HG02884 (cell line): ENCODE data around the gene LMF1.

Source experiments
- ATAC-seq: cut with Tn5 transposase; IDR thresholded peaks from one replicate; pipeline ENCODE4 v1.9.1; 2021; ENCODE audit warnings: mild to moderate bottlenecking, moderate library complexity; ENCODE audit not compliant: unreplicated experiment

LMF1 gene

DNA sequence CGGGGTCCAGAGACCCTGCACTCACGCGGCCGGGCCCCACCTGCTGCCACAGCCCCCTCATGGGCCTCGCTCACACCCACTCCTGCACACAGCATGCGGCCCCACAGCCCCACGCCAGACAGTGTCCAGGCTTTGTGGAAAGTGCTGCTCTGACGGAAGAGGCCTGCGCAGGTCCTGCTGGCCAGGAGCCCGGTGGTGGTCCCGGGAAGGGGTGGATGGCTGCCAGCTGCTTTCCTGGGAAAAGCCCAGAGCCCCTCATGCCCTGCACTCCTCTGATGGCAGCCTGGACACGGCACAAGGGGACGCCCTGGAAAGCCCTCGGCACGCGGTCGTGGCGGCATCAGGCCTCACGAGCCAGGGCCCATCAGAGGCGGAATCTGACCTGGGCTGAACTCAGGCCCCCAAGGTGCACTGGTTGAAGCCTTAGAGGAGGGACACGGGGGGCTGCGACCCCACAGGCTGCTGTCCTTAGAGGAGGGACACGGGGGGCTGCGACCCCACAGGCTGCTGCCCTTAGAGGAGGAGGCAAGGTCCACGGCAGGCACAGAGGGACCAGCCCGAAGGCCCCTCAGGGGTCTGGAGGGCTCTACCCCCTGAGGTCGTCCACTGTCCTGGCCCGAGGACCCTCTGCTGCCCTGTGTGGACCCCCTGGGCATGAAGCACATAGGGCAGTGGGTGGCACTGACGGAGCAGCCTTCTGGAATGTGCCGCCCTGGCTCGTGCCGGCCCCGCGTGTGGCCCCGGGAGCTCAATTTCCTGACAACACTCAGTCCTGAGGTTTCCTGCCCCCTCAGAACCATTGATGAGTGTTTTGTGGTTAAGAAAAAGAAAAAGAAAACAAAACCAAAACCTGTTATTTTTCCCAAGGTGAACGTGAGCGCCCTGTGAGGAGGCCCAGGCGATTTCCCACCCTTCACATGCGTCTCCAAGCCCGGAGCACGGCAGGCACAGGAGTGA lies 32.9 kb upstream of the LMF1 start:
- ATAC-seq: no peak

- no peak for ATAC-seq
Measured at GRCh38 chr16:1002399-1003166, 31.8 kb upstream of the LMF1 start.

- ATAC-seq: no peak
Measured at GRCh38 chr16:1001096-1001495, 30.3 kb upstream of the LMF1 start.

DNA sequence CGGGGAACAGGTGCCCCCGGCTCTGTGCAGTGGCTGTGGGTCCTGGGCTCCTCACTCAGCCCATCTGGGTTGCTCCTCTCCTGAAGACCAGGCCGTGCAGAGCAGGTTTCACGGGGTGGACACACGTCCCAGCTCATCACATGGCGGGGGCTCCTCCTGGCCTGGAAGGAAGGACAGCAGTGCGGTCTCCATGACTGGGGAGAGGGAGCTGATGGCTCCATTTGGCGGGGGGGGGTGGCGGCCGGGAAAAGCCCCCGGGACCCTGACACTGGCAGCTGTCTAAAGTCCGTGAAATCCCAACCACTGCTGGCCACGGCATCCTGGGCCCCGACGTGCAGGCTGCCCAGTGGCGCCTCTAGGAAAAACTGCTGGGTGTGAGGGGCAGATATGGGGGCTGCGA lies 29.8 kb upstream of the LMF1 start:
- no peak for ATAC-seq

DNA sequence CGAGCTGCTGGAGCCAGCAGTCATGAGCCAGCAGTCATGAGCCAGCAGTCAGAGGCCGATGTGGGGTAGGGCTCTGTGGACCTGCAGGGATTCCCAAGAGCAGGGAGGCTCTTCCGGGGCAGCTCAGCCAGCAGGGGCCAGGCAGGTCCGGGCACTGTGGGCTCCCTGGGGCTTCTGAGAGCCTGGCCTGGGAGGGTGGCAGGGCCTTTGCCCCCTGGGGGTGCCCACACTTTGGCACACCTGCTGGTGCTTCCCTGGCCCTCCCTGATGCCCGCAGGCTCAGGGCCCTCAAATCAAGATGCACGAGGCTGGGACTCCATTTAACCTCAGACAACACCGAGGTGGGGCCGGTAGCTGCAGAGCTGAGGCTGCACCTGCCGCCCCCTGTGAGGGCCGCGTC lies 28.9 kb upstream of the LMF1 start:
- no peak for ATAC-seq

GRCh38 chr16:998615-999014 lies 27.8 kb upstream of the LMF1 start:
- ATAC-seq: no peak

DNA sequence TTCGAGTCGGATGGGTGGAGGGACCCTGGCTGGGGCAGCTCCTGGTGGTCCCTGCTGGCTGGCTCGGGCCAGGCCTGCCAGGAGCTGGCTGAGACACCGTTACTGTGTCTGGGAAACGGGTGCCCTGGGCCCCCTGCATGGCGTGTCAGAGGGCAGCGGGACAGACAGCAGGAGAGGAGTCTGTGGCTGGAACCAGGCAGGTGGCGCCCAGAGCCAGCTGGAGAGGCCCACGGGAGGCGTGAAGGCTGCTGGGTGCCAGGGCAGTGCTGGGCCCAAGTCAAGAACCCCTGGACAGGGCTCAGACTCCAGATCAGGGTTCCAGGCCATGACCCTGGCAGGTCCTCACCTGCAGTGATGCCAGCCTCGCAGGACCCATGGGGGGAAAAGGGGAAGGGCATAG lies 27.4 kb upstream of the LMF1 start:
- ATAC-seq: no peak

GRCh38 chr16:997440-998051 lies 26.8 kb upstream of the LMF1 start:
- no peak for ATAC-seq

- ATAC-seq: no peak
Measured at GRCh38 chr16:996681-997080, 25.9 kb upstream of the LMF1 start.

DNA sequence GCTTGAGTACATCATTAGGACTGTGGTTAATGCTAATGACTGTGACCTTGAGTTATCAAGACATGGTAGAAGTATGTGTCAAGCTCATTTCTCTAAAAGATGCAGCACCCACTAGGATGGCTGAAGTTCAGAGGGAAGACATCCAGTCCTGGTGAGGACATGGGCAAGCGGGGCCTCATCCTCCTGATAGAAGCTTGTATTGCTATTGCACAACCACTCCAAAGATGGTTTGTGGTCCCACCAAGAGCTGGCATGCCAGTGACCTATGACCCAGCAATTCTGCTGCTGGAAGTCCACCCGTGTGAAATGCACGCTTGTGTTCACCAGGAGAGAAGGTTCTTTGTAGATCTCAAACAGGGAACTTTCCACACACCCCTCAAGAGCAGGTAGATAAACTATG lies 25.0 kb upstream of the LMF1 start:
- no peak for ATAC-seq

DNA sequence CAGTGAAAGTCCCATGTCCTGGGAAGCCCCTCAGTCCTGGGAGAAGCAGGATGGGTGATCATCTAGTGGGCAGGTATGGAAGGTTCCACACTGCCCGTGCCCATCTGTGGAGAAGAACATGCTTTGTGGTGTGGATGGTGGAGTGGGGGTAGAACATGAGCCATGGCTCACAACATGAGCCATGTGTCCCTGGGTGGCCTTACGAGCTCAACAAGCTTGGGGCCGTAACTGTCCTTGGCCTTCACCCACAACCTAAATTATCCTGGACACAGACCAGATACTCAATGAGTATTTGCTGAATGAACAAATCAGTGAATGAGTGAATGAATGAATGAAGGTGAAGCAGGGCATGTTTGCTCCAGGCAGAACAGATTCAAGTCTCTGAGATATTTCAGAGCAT lies 24.3 kb upstream of the LMF1 start:
- ATAC-seq: no peak

DNA sequence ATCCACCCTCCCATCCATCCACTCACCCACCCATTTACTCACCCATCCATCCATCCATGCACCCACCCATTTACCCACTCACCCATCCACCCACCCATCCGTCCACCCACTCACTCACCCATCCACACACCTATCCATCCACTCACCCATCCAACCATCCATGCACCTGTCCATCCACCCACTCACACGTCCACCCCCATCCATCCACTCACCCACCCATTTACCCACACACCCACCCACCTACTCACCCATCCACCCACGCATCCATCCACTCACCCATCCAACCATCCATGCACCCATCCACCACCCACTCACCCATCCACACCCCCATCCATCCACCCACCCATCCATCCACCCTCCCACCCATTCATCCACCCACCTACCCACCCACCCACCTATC lies 22.9 kb upstream of the LMF1 start:
- ATAC-seq: no peak

- ATAC-seq: no peak
Measured at GRCh38 chr16:991773-992172, 21.0 kb upstream of the LMF1 start.

- ATAC-seq: no peak
Measured at GRCh38 chr16:991345-991744, 20.6 kb upstream of the LMF1 start.

DNA sequence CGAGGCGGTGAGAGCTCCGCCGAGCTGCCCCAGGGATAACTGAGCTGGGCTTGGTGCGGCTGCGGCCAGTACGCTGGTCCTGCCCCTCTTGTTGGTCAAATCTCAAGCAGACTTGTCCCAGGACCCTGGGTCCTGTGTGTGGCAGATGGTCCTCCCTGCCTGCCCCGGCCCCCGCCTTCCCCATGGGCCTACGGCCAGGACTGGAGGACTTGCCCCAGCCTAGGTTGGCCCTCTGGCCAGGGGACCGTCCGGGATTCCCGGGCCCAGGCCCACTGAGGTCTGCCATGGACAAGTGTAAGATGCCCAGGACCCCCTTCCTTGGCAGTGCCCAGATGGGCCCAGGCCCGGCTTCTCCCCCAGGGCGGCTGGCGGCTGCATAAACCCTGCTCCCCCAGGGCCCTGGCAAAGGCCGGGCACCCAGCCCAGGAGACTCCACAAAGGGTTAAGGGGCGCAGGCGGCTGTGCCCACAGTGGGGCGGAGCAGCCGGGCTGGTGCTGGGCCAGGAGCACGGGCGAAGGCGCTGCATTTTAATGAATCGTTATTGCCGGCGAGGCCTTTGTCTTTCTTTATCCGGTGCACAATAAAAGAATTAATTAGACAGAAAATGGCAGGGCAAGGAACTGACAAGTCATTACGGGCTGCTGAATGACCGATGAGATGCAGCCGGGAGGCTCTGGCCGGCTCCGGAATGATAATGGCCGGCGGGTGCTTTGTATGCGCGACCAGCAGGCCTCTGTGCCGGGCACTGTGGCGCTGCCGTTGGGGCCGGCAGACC lies 19.9 kb upstream of the LMF1 start:
- no peak for ATAC-seq

- ATAC-seq: no peak
Measured at GRCh38 chr16:989354-989814, 18.6 kb upstream of the LMF1 start.

DNA sequence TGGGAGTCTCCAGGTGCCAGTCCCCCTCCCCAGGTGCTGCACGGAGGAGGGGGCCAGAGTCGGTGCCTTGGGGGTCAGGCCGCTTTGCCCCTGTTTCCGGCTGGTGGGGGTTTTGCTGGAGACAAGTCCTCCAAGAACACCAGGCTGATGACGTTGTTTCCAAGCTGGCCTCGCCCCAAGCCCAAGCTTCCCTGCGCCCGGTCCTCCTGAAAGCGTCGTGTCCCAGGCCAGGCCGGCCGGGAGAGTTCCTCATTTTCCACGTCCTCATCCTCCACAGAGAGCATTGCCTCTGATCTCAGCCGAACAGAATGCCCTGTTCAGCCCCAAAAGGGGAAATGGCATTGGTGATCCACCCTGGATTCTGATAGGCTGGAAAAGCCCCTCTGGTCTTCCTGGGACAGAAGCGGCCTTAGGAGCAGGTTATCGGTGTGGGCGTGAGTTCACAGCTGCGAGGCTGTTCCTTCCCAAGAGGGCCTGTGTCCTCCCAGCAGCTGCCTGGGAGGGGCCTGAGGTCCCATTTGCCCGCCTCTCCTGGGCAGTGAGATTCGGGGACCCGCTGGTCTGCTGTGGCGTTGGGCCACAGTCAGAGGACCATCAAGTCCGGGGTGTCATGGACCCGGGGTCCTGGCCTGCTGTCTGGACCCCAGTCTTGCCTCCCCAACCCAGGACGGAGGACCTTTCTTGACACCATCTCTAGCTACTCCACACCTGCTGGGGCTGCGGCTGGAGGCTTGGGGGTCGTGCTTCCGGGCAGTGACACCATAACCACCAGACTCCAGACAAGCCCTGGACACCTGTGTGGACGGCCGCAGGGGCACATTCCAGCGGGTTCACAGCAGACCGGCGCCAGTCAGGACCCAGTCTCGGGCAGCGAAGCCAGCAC lies 17.9 kb upstream of the LMF1 start:
- ATAC-seq: no peak

DNA sequence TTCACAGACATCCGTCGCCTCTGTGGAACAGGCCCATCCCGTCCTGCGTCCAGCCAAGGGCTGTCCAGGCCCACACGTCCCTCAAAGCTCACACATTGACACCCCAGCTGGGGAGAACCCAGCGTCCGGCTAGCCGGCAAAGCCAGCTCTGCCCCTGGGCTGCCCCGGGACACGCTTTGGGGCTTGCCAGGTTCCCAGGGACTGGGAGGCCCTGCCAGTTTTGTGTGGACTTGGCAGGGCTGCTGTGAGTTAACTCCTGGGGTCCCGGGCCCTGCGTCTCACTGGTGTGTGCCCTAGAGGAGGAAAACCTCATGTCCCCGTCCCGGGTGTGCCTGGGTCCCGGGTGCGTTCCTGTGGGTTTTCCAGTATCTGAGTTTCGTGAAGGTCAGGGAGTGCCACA lies 17.1 kb upstream of the LMF1 start:
- ATAC-seq: no peak

GRCh38 chr16:986925-987582 lies 16.3 kb upstream of the LMF1 start:
- ATAC-seq: no peak
